IPS-18c (cell line): ENCODE results near the gene PKP1.
"Not testable (repeated sequence)": the region's sequence is repeated elsewhere in the genome, so short reads cannot be mapped to it uniquely, and the experiment has no call there.

ENCODE experiments used
- H3K4me3 ChIP-seq: 2 replicates; pipeline ENCODE4 v1.7.0; 2013; ENCODE audit warnings: low read depth, mild to moderate bottlenecking, low read length, moderate library complexity; ENCODE audit not compliant: insufficient read depth
- H3K9me3 ChIP-seq: one replicate; pipeline ENCODE4 v1.6.1; 2013; ENCODE audit warnings: mild to moderate bottlenecking, low read length, moderate library complexity; ENCODE audit not compliant: control insufficient read depth, insufficient read depth

PKP1 gene

GRCh38 chr1:201282931-201283829 is at the start of gene PKP1:
PKP1 (plus strand) TSS chr1:201283506; CDS start chr1:201283703, 197 bp downstream.
- H3K9me3 ChIP-seq, result no peaks in the 10 kb centered on the region
- H3K4me3 ChIP-seq, result peak within 1 kb of the TSS; percentile 32

- H3K4me3 ChIP-seq, H3K9me3 ChIP-seq: not testable (repeated sequence)
These were observed 43.7 kb upstream of the PKP1 start for GRCh38 chr1:201239646-201240045.

GRCh38 chr1:201240171-201240570 is 43.1 kb upstream of the PKP1 start:
- Histone ChIP-seq H3K9me3 (no peaks in the 10 kb centered on the region), H3K4me3 (no peak overlapping the region)

GRCh38 chr1:201241736-201242135 is 41.6 kb upstream of the PKP1 start:
- no peak overlapping the region for H3K4me3 ChIP-seq
- no peaks in the 10 kb centered on the region for H3K9me3 ChIP-seq

- no peaks in the 10 kb centered on the region for H3K9me3 ChIP-seq
- no peak overlapping the region for H3K4me3 ChIP-seq
These were observed 38.2 kb upstream of the PKP1 start for GRCh38 chr1:201245082-201245481.

GRCh38 chr1:201248721-201249559 is 34.4 kb upstream of the PKP1 start:
- peaks cover 2% of the 10 kb centered on the region for H3K9me3 ChIP-seq
- H3K4me3 ChIP-seq, result no peak overlapping the region

GRCh38 chr1:201250326-201251011 is 32.8 kb upstream of the PKP1 start:
- H3K9me3 ChIP-seq, result peaks cover 2% of the 10 kb centered on the region
- H3K4me3 ChIP-seq, result no peak overlapping the region

DNA sequence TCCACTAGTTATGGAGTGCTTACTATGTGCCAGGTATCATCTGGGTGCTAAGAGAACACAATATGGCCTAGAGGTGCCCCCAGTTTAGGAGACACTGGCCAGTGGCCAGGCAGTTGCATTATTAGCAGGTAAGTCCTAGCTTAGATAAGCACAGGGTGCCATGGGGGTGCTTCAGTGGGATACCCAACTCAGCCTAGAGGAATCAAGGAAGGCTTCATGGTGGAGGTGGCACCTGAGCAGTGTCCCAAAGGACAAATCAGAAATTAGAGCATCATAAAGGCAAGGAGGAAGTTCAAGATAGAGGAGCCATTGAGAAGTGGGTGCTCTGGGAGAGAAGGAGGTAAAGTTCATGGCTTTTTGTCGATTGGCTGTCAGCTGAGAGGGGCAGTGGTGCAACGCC is 31.9 kb upstream of the PKP1 start:
- Histone ChIP-seq H3K9me3 (peaks cover 2% of the 10 kb centered on the region), H3K4me3 (no peak overlapping the region)

- Histone ChIP-seq H3K9me3 (peaks cover 2% of the 10 kb centered on the region), H3K4me3 (no peak overlapping the region)
These were observed 31.4 kb upstream of the PKP1 start for GRCh38 chr1:201251851-201252430.

DNA sequence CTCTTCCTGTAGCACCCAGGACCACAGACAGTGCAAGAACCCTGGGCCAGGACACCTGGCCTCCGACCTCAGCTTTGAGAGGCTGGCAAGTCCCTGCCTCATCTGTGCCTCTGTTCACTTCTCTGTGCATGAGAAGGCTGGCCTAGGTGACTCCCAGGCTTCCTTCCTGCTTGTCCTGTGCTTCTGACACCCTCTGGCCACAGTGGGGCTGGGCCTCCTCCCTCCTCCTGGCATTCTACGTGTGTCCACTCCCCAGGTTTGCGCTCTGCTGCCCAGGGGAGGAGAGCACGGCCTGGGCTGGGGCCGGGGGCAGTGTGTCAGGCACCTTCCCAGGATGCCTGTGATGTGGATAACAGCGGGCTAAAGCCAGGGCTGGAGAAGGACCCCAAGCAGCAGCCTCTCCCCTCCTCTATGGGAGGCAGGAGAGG is 30.3 kb upstream of the PKP1 start:
- H3K4me3 ChIP-seq, result no peak overlapping the region

GRCh38 chr1:201253411-201253810 is 29.9 kb upstream of the PKP1 start:
- no peak overlapping the region for H3K4me3 ChIP-seq
- peaks cover 2% of the 10 kb centered on the region for H3K9me3 ChIP-seq

More for the DNA sequence above, 30.3 kb upstream of the PKP1 start:
- peaks cover 2% of the 10 kb centered on the region for H3K9me3 ChIP-seq

- Histone ChIP-seq H3K4me3 (no peak overlapping the region), H3K9me3 (peaks cover 2% of the 10 kb centered on the region)
These were observed 29.2 kb upstream of the PKP1 start for GRCh38 chr1:201253906-201254624.

GRCh38 chr1:201254625-201255478 is 28.5 kb upstream of the PKP1 start:
- H3K9me3 ChIP-seq, result peaks cover 4% of the 10 kb centered on the region
- no peak overlapping the region for H3K4me3 ChIP-seq

DNA sequence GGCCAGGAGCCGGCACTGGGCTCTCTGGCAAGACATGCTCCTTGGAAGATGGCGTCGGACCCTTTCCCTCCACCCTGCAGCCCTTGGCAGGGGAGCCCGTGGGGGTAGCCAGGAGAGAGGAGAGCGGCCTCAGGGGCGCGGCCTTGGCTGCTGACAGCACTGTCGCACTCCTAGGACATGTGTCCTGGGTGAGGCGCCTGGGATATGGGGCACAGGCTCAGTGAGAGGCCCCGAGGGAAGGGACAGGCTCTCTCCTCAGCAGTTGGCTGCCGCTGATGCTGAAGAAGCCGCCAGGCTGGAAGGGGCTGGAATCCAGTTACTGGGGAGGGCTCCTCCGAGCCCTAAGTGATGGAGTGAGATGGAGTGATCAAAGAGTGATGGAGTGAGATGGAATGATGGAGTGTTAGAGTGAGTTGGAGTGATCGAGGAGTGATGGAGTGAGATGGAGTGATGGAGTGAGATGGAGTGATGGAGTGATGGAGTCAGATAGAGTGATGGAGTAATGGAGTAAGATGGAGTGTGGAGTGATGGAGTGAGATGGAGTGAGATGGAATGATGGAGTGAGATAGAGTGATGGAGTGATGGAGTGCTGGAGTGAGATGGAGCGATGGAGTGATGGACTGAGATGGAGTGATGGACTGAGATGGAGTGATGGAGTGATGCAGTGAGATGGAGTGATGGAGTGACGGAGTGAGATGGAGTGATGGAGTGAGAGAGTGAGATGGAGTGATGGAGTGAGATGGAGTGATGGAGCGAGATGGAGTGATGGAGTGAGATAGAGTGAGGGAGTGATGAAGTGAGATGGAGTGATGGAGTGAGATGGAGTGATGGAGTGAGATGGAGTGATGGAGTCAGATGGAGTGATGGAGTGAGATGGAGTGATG is 27.6 kb upstream of the PKP1 start:
- no peak overlapping the region for H3K4me3 ChIP-seq
- peaks cover 4% of the 10 kb centered on the region for H3K9me3 ChIP-seq

DNA sequence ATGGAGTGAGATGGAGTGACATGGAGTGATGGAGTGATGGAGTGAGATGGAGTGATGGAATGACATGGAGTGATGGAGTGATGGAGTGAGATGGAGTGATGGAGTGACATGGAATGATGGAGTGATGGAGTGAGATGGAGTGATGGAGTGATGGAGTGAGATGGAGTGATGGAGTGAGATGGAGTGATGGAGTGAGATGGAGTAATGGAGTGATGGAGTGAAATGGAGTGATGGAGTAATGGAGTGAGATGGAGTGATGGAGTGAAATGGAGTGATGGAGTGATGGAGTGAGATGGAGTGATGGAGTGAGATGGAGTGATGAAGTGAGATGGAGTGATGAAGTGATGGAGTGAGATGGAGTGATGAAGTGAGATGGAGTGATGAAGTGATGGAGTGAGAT is 25.2 kb upstream of the PKP1 start:
- H3K4me3 ChIP-seq, H3K9me3 ChIP-seq: not testable (repeated sequence)
